Measurements from ENCODE around the gene CTLA4.
A peak's percentile ranks its signal among the peaks of the same experiment; 100 is the strongest.

The CTLA4 gene

DNA sequence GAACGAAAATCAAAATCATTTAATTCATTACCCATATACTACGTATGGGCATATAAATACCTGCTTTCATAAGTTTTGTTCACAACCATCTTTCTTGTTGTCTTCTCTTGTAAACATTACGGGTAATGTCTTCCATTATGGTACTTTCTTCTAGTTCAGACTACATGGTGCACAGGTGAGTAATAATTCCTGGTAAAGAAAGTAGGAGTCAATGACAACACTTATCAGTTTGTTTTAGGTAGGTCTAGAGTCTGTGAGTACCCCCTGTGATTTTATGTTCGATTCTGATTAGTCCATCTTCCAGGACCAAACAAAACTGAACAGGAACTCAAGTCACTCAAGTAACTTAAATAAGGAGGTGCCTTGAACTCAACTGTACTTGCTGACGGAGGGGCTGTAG lies 25.2 kb upstream of the CTLA4 start:
- Mint-ChIP-seq H3K9me3 (peaks cover 1% of the 10 kb centered on the region), H3K27me3 (ENCODE audit: low read depth) (no peaks in the 10 kb centered on the region), H3K27ac (no peak overlapping the region), H3K4me3 (no peak overlapping the region), H3K36me3 (ENCODE audit: low read depth) (peaks cover 2% of the 10 kb centered on the region), H3K4me1 (ENCODE audit: low read depth) (peaks cover 26% of the 10 kb centered on the region)

DNA sequence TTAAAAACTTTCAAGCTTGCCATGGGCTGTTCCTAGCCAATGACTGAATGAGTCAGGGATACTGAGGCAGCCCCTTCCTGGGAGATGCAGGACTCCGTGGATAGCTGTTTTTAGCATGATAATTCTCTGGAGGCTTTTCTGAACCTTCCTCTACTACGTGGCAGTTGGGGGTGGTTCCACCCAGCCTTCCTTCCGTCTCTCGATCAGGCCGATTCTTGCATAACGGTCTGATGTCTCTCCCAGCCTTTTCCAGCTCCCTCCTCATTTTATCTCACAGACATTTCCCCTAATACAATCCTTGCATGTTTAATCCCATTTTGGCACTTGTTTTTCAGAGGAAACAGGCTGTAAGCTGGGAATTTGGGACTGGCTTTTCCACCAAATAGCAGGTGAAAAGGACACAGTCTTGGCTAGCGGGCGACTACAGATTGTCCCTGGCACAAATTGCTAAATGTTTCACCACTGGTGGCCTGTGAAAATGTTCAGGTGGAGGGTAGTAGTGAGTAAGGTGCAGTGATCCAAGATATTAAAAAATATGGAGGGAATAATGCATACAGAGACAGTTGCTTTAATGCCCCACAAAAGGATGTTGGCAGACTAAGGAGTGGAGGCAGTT lies 21.0 kb upstream of the CTLA4 start:
- no peak overlapping the region for H3K27ac Mint-ChIP-seq
- peaks cover 4% of the 10 kb centered on the region for H3K9me3 Mint-ChIP-seq
- H3K4me3 Mint-ChIP-seq: no peak overlapping the region
- H3K4me1 Mint-ChIP-seq (ENCODE audit: low read depth): peaks cover 10% of the 10 kb centered on the region
- no peaks in the 10 kb centered on the region for H3K27me3 Mint-ChIP-seq (ENCODE audit: low read depth)
- H3K36me3 Mint-ChIP-seq (ENCODE audit: low read depth): no peaks in the 10 kb centered on the region

- Mint-ChIP-seq H3K27me3 (ENCODE audit: low read depth) (no peaks in the 10 kb centered on the region), H3K4me1 (ENCODE audit: low read depth) (peaks cover 10% of the 10 kb centered on the region), H3K9me3 (peaks cover 4% of the 10 kb centered on the region), H3K4me3 (no peak overlapping the region), H3K36me3 (ENCODE audit: low read depth) (no peaks in the 10 kb centered on the region), H3K27ac (no peak overlapping the region)
These were observed 18.6 kb upstream of the CTLA4 start for GRCh38 chr2:203849010-203849409.

GRCh38 chr2:203852760-203853159 lies 14.8 kb upstream of the CTLA4 start:
- Mint-ChIP-seq H3K4me3 (peak overlapping the region; percentile 53), H3K9me3 (no peaks in the 10 kb centered on the region), H3K4me1 (ENCODE audit: low read depth) (peaks cover 22% of the 10 kb centered on the region), H3K36me3 (ENCODE audit: low read depth) (no peaks in the 10 kb centered on the region), H3K27ac (peak overlapping the region; percentile 81), H3K27me3 (ENCODE audit: low read depth) (no peaks in the 10 kb centered on the region)

DNA sequence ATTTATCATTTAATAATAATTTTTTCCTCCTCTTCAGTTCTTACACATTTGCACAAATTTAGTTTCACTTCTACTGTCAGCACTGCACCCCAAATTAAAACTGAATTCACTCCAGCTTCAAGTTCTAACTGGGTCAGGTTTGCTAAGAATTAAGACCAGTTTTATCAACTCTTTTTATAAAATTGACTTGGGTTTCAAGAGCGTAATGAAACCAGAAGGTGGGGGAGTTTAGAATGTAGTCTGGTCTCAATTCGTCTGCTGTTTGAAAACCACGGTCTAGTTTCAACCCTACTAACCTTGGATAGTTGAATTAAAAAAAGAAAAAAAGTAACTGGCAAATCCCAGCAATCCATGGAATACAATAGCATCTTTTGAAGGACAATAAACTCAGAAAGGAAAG lies 14.3 kb upstream of the CTLA4 start:
- no peaks in the 10 kb centered on the region for H3K27me3 Mint-ChIP-seq (ENCODE audit: low read depth)
- H3K36me3 Mint-ChIP-seq (ENCODE audit: low read depth): no peaks in the 10 kb centered on the region
- H3K27ac Mint-ChIP-seq: peak overlapping the region; percentile 70
- H3K9me3 Mint-ChIP-seq: no peaks in the 10 kb centered on the region
- H3K4me3 Mint-ChIP-seq: peak overlapping the region; percentile 68
- peaks cover 27% of the 10 kb centered on the region for H3K4me1 Mint-ChIP-seq (ENCODE audit: low read depth)

DNA sequence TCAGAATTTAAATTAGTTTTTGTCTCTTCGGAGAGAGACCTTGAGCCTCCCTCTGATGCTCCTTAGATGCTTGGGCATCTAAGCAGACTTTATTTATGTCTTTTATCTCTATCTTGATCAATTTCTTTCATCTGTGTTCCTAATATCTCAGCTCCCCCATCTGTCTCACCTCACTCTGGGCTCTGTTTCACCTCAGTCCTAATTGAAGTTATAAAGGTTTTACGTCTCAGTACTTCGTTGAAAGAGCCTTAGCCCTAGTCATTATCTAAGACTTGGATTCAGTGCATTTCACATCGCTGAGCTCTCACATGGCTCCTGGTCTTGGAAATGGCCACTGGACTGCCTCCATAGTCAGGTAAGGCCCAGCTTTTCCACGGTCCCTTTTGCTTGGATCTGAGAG lies 13.8 kb upstream of the CTLA4 start:
- no peaks in the 10 kb centered on the region for H3K27me3 Mint-ChIP-seq (ENCODE audit: low read depth)
- peak overlapping the region; percentile 43 for H3K4me3 Mint-ChIP-seq
- H3K9me3 Mint-ChIP-seq: no peaks in the 10 kb centered on the region
- peak overlapping the region; percentile 57 for H3K27ac Mint-ChIP-seq
- H3K36me3 Mint-ChIP-seq (ENCODE audit: low read depth): no peaks in the 10 kb centered on the region
- H3K4me1 Mint-ChIP-seq (ENCODE audit: low read depth): peaks cover 31% of the 10 kb centered on the region

DNA sequence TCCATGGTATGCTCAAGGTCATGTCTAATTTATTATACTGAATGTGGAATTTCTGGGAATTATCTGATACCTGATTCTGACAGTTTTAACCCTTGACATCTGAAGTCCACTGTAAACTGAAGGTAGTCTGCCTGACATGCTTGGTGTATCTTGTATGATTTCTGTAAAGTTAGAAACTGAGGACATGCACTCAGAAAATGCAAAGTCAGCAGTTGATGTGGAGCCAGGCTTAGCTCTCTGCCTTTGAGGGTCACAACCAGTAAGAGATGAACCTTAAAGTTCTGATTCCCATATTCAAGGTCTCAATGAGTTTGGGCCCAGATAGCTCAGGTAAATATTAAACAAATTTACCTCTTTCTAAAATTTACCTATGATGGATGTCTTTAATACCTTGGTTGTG lies 12.3 kb upstream of the CTLA4 start:
- no peaks in the 10 kb centered on the region for H3K27me3 Mint-ChIP-seq (ENCODE audit: low read depth)
- no peaks in the 10 kb centered on the region for H3K9me3 Mint-ChIP-seq
- no peak overlapping the region for H3K4me3 Mint-ChIP-seq
- H3K4me1 Mint-ChIP-seq (ENCODE audit: low read depth): peaks cover 46% of the 10 kb centered on the region
- H3K36me3 Mint-ChIP-seq (ENCODE audit: low read depth): no peaks in the 10 kb centered on the region
- H3K27ac Mint-ChIP-seq: no peak overlapping the region

GRCh38 chr2:203857656-203858055 lies 9.9 kb upstream of the CTLA4 start:
- Mint-ChIP-seq H3K4me3 (no peak overlapping the region), H3K36me3 (ENCODE audit: low read depth) (no peaks in the 10 kb centered on the region), H3K27me3 (ENCODE audit: low read depth) (no peaks in the 10 kb centered on the region), H3K27ac (no peak overlapping the region), H3K9me3 (no peaks in the 10 kb centered on the region), H3K4me1 (ENCODE audit: low read depth) (peaks cover 54% of the 10 kb centered on the region)

- Mint-ChIP-seq H3K27ac (peak overlapping the region; percentile 8), H3K36me3 (ENCODE audit: low read depth) (no peaks in the 10 kb centered on the region), H3K9me3 (no peaks in the 10 kb centered on the region), H3K4me1 (ENCODE audit: low read depth) (peaks cover 51% of the 10 kb centered on the region), H3K4me3 (no peak overlapping the region), H3K27me3 (ENCODE audit: low read depth) (no peaks in the 10 kb centered on the region)
These were observed 9.4 kb upstream of the CTLA4 start for GRCh38 chr2:203858176-203858575.

GRCh38 chr2:203859030-203859789 lies 8.4 kb upstream of the CTLA4 start:
- H3K27me3 Mint-ChIP-seq (ENCODE audit: low read depth): no peaks in the 10 kb centered on the region
- H3K36me3 Mint-ChIP-seq (ENCODE audit: low read depth): peaks cover 1% of the 10 kb centered on the region
- H3K27ac Mint-ChIP-seq: peak overlapping the region; percentile 86
- H3K4me3 Mint-ChIP-seq: peak overlapping the region; percentile 8
- H3K4me1 Mint-ChIP-seq (ENCODE audit: low read depth): peaks cover 46% of the 10 kb centered on the region
- H3K9me3 Mint-ChIP-seq: no peaks in the 10 kb centered on the region

DNA sequence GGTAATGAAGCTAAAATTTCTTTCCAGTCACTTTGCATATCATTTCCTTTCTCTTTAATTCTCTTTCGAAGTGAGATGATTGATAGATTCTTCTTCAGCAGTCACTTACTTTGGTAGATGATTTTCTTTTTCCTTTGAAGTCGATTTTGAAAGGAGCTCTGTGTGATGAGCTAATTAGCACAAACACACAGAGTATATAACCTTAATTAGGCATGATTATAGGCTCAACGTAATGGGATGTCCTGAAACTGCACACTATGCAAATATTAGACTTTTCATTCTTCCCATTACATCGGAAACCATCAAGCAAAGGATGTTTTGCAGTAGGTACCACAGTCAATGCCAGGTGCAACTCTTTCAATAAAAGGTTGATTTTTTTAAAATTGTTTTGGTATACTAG lies 6.4 kb upstream of the CTLA4 start:
- peaks cover 8% of the 10 kb centered on the region for H3K36me3 Mint-ChIP-seq (ENCODE audit: low read depth)
- no peak overlapping the region for H3K27ac Mint-ChIP-seq
- H3K9me3 Mint-ChIP-seq: no peaks in the 10 kb centered on the region
- H3K4me1 Mint-ChIP-seq (ENCODE audit: low read depth): peaks cover 52% of the 10 kb centered on the region
- H3K4me3 Mint-ChIP-seq: no peak overlapping the region
- H3K27me3 Mint-ChIP-seq (ENCODE audit: low read depth): no peaks in the 10 kb centered on the region

DNA sequence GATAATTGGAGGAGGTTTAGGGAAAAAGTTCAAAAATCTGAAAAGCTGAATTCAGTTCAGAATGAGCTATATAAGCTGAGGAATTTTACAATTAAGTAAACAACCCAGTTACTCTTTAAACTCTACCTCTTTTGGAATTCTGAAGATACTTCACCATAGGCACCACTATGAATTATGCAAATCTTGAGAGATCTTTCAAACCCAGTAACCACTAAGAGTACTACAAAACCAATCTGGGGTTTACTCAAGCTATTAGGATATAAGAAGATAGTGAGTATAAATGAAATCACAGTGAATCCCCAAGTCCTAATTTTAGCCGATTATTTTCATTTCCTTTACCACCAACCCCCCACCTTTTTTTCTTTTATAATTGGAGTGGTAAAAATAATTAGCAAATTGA lies 6.0 kb upstream of the CTLA4 start:
- H3K27ac Mint-ChIP-seq: no peak overlapping the region
- no peaks in the 10 kb centered on the region for H3K9me3 Mint-ChIP-seq
- no peaks in the 10 kb centered on the region for H3K27me3 Mint-ChIP-seq (ENCODE audit: low read depth)
- no peak overlapping the region for H3K4me3 Mint-ChIP-seq
- peaks cover 8% of the 10 kb centered on the region for H3K36me3 Mint-ChIP-seq (ENCODE audit: low read depth)
- peaks cover 53% of the 10 kb centered on the region for H3K4me1 Mint-ChIP-seq (ENCODE audit: low read depth)

GRCh38 chr2:203869223-203870042 lies 1.9 kb downstream of the CTLA4 start:
- H3K4me3 Mint-ChIP-seq: peak overlapping the region; percentile 96
- H3K36me3 Mint-ChIP-seq (ENCODE audit: low read depth): peaks cover 59% of the 10 kb centered on the region
- H3K27me3 Mint-ChIP-seq (ENCODE audit: low read depth): no peaks in the 10 kb centered on the region
- peak overlapping the region; percentile 99 for H3K27ac Mint-ChIP-seq
- H3K9me3 Mint-ChIP-seq: no peaks in the 10 kb centered on the region
- peaks cover 58% of the 10 kb centered on the region for H3K4me1 Mint-ChIP-seq (ENCODE audit: low read depth)

DNA sequence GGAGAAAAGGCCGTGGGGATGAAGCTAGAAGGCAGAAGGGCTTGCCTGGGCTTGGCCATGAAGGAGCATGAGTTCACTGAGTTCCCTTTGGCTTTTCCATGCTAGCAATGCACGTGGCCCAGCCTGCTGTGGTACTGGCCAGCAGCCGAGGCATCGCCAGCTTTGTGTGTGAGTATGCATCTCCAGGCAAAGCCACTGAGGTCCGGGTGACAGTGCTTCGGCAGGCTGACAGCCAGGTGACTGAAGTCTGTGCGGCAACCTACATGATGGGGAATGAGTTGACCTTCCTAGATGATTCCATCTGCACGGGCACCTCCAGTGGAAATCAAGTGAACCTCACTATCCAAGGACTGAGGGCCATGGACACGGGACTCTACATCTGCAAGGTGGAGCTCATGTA lies 2.9 kb downstream of the CTLA4 start:
- Mint-ChIP-seq H3K4me3 (peak overlapping the region; percentile 96), H3K4me1 (ENCODE audit: low read depth) (peaks cover 67% of the 10 kb centered on the region), H3K36me3 (ENCODE audit: low read depth) (peaks cover 68% of the 10 kb centered on the region)

DNA sequence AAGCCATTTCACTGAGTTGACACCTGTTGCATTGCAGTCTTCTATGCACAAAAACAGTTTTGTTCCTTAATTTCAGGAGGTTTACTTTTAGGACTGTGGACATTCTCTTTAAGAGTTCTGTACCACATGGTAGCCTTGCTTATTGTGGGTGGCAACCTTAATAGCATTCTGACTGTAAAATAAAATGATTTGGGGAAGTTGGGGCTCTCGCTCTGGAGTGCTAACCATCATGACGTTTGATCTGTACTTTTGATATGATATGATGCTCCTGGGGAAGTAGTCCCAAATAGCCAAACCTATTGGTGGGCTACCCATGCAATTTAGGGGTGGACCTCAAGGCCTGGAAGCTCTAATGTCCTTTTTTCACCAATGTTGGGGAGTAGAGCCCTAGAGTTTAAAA lies 3.4 kb downstream of the CTLA4 start:
- Mint-ChIP-seq H3K27me3 (ENCODE audit: low read depth) (no peaks in the 10 kb centered on the region), H3K27ac (peak overlapping the region; percentile 99), H3K4me1 (ENCODE audit: low read depth) (peaks cover 66% of the 10 kb centered on the region), H3K4me3 (peak overlapping the region; percentile 96), H3K9me3 (peaks cover 3% of the 10 kb centered on the region), H3K36me3 (ENCODE audit: low read depth) (peaks cover 70% of the 10 kb centered on the region)

More for the DNA sequence above, 2.9 kb downstream of the CTLA4 start:
- Mint-ChIP-seq H3K27me3 (ENCODE audit: low read depth) (no peaks in the 10 kb centered on the region), H3K9me3 (peaks cover 3% of the 10 kb centered on the region), H3K27ac (peak overlapping the region; percentile 99)
